WTC11 (cell line): ENCODE measurements around the gene MEIG1. TPM values are rescaled to one million over a fixed set of nuclear protein-coding genes. Genes with fewer than 3 reads are reported as not detected.
"Not testable (repeated sequence)": the region's sequence is repeated elsewhere in the genome, so short reads cannot be mapped to it uniquely, and the experiment has no call there.

ENCODE experiments used
- ATAC-seq: fragments of 200-7000 bp; cut with Tn5 transposase; 2 replicates; pipeline ENCODE4 v1.10.0; 2021; ENCODE audit warnings: mild to moderate bottlenecking, moderate library complexity
- CTCF ChIA-PET: fragments of 300-600 bp; sonication (Branson Sonifier 250); formaldehyde crosslinking; loops from one replicate; lab custom pipeline; 2021; ENCODE audit warnings: antibody characterized with exemption; lab: Charles Lee
- POLR2A ChIA-PET: fragments of 350-600 bp; sonication (Branson Sonifier 250); formaldehyde crosslinking; loops from one replicate; lab custom pipeline; 2021; ENCODE audit warnings: antibody characterized with exemption; lab: Charles Lee
- DNase-seq: peaks from one replicate; pipeline ENCODE4 v3.0.0; 2021; ENCODE audit warnings: low spot score
- H3K27ac Mint-ChIP-seq: 2 replicates; pipeline ENCODE4 v1.8.0; 2021; ENCODE audit warnings: mixed read lengths
- H3K27me3 Mint-ChIP-seq: 2 replicates; pipeline ENCODE4 v1.8.0; 2021; ENCODE audit warnings: low read depth, mild to moderate bottlenecking, moderate library complexity, mixed read lengths
- H3K36me3 Mint-ChIP-seq: 2 replicates; pipeline ENCODE4 v1.8.0; 2021; ENCODE audit warnings: mixed read lengths
- H3K4me1 Mint-ChIP-seq: 2 replicates; pipeline ENCODE4 v1.8.0; 2022; ENCODE audit warnings: mixed read lengths
- H3K4me3 Mint-ChIP-seq: 2 replicates; pipeline ENCODE4 v1.8.0; 2021; ENCODE audit warnings: mild to moderate bottlenecking, moderate library complexity, mixed read lengths
- H3K9me3 Mint-ChIP-seq: 2 replicates; pipeline ENCODE4 v1.8.0; 2021; ENCODE audit warnings: mixed read lengths
- CREM ChIP-seq: sonication (generic); formaldehyde crosslinking; IDR thresholded peaks from 2 replicates; pipeline ENCODE4 v1.8.1; 2022; ENCODE audit warnings: mild to moderate bottlenecking, missing genetic modification reagents, moderate library complexity
- GTF2I ChIP-seq: fragments of 250-450 bp; sonication (Bioruptor Pico); conservative IDR thresholded peaks from 2 replicates; pipeline ENCODE4 v1.4.0; 2021; ENCODE audit warnings: mild to moderate bottlenecking
- IRF1 ChIP-seq: sonication (generic); formaldehyde crosslinking; IDR thresholded peaks from 2 replicates; pipeline ENCODE4 v1.8.0; 2023; ENCODE audit warnings: missing genetic modification reagents
- JUN ChIP-seq: sonication (generic); formaldehyde crosslinking; IDR thresholded peaks from 2 replicates; pipeline ENCODE4 v1.8.0; 2023; ENCODE audit warnings: mild to moderate bottlenecking, missing genetic modification reagents
- KAT7 ChIP-seq: sonication (generic); formaldehyde crosslinking; IDR thresholded peaks from 2 replicates; pipeline ENCODE4 v1.8.1; 2023; ENCODE audit warnings: missing genetic modification reagents, mild to moderate bottlenecking, borderline replicate concordance
- NR1H2 ChIP-seq: sonication (generic); formaldehyde crosslinking; IDR thresholded peaks from 2 replicates; pipeline ENCODE4 v1.9.0; 2021; ENCODE audit warnings: mild to moderate bottlenecking, moderate library complexity, missing genetic modification reagents
- NR3C1 ChIP-seq: sonication (generic); formaldehyde crosslinking; conservative IDR thresholded peaks from 2 replicates; pipeline ENCODE4 v1.8.1; 2023; ENCODE audit warnings: low read depth, mild to moderate bottlenecking, missing genetic modification reagents
- PRRX2 ChIP-seq: fragments of 250-450 bp; sonication (Bioruptor Pico); IDR thresholded peaks from 2 replicates; pipeline ENCODE4 v1.8.0; 2021; ENCODE audit warnings: mild to moderate bottlenecking
- SMAD3 ChIP-seq: sonication (generic); formaldehyde crosslinking; IDR thresholded peaks from 2 replicates; pipeline ENCODE4 v1.8.0; 2022; ENCODE audit warnings: missing genetic modification reagents, mild to moderate bottlenecking, borderline replicate concordance
- STAT6 ChIP-seq: sonication (generic); formaldehyde crosslinking; conservative IDR thresholded peaks from 2 replicates; pipeline ENCODE4 v1.8.1; 2023; ENCODE audit warnings: mild to moderate bottlenecking, low read depth, missing genetic modification reagents, moderate library complexity
- TP53 ChIP-seq: sonication (generic); formaldehyde crosslinking; IDR thresholded peaks from 2 replicates; pipeline ENCODE4 v1.8.1; 2023; ENCODE audit warnings: mild to moderate bottlenecking, missing genetic modification reagents
- ZNF121 ChIP-seq: sonication (generic); formaldehyde crosslinking; IDR thresholded peaks from 2 replicates; pipeline ENCODE4 v1.8.0; 2023; ENCODE audit warnings: missing genetic modification reagents
- ZNF317 ChIP-seq: sonication (generic); formaldehyde crosslinking; IDR thresholded peaks from 2 replicates; pipeline ENCODE4 v1.8.1; 2023; ENCODE audit warnings: low read depth, mild to moderate bottlenecking, moderate library complexity, missing genetic modification reagents, borderline replicate concordance
- ZNF396 ChIP-seq: fragments of 250-450 bp; sonication (Bioruptor Pico); IDR thresholded peaks from 2 replicates; pipeline ENCODE4 v1.8.0; 2021; ENCODE audit warnings: mild to moderate bottlenecking, moderate library complexity, borderline replicate concordance
- total RNA-seq: library from RNA; stranded (reverse); gene quantifications from 3 replicates; pipeline ENCODE4 v1.2.3, GENCODE V29; 2021

Gene MEIG1
- total RNA-seq, 1 experiment from 2014 or later = not detected

- DNase-seq (no peak), ATAC-seq (no peak)
- Mint-ChIP-seq H3K4me3 (no peak overlapping the region), H3K9me3 (no peaks in the 10 kb centered on the region), H3K27ac (no peak overlapping the region), H3K4me1 (peaks cover 3% of the 10 kb centered on the region), H3K27me3 (no peaks in the 10 kb centered on the region), H3K36me3 (peaks cover 35% of the 10 kb centered on the region)
- POLR2A ChIA-PET = no interaction called here
- CTCF ChIA-PET = no interaction called here
- TF ChIP-seq TP53 (CRISPR knock-in tag) (no peak), GTF2I (CRISPR knock-in tag) (no peak), STAT6 (CRISPR knock-in tag) (no peak)
Measured at GRCh38 chr10:14936584-14936983, 22.6 kb upstream of the MEIG1 start.

- H3K9me3 Mint-ChIP-seq, H3K27me3 Mint-ChIP-seq, POLR2A ChIA-PET, DNase-seq, CTCF ChIA-PET, ATAC-seq, H3K4me1 Mint-ChIP-seq, H3K27ac Mint-ChIP-seq, H3K4me3 Mint-ChIP-seq: not testable (repeated sequence)
- H3K36me3 Mint-ChIP-seq = peaks cover 22% of the 10 kb centered on the region
Measured at GRCh38 chr10:14938971-14939370, 20.2 kb upstream of the MEIG1 start.

GRCh38 chr10:14942147-14942949 is 16.8 kb upstream of the MEIG1 start:
- CTCF ChIA-PET, H3K9me3 Mint-ChIP-seq, H3K27me3 Mint-ChIP-seq, H3K4me3 Mint-ChIP-seq, H3K4me1 Mint-ChIP-seq, DNase-seq, POLR2A ChIA-PET, ATAC-seq: not testable (repeated sequence)
- peak overlapping the region; percentile 29 for H3K27ac Mint-ChIP-seq
- peaks cover 14% of the 10 kb centered on the region for H3K36me3 Mint-ChIP-seq

GRCh38 chr10:14942950-14943338 is 16.2 kb upstream of the MEIG1 start:
- ATAC-seq, DNase-seq, H3K4me1 Mint-ChIP-seq, H3K9me3 Mint-ChIP-seq, CTCF ChIA-PET, H3K27ac Mint-ChIP-seq, POLR2A ChIA-PET, H3K27me3 Mint-ChIP-seq, H3K4me3 Mint-ChIP-seq: not testable (repeated sequence)
- peaks cover 16% of the 10 kb centered on the region for H3K36me3 Mint-ChIP-seq

GRCh38 chr10:14945108-14945507 is 14.1 kb upstream of the MEIG1 start:
- Mint-ChIP-seq H3K9me3 (no peaks in the 10 kb centered on the region), H3K4me1 (no peaks in the 10 kb centered on the region), H3K27me3 (no peaks in the 10 kb centered on the region), H3K36me3 (peaks cover 21% of the 10 kb centered on the region), H3K4me3 (no peak overlapping the region), H3K27ac (no peak overlapping the region)
- DNase-seq = no peak
- no peak for ATAC-seq
- ChIA-PET POLR2A (no interaction called here), CTCF (no interaction called here)
- TF ChIP-seq SMAD3 (CRISPR knock-in tag) = no peak
- no peak for TF ChIP-seq PRRX2 (CRISPR knock-in tag)
- TF ChIP-seq ZNF121 (CRISPR knock-in tag) = no peak
- TF ChIP-seq CREM (CRISPR knock-in tag) = no peak
- no peak for TF ChIP-seq NR1H2
- no peak for TF ChIP-seq NR3C1 (CRISPR knock-in tag)
- no peak for TF ChIP-seq KAT7 (CRISPR knock-in tag)
- TF ChIP-seq ZNF317 = no peak
- no peak for TF ChIP-seq IRF1
- TF ChIP-seq ZNF396 = no peak
- no peak for TF ChIP-seq JUN (CRISPR knock-in tag)
